AG09309 (cell line): ENCODE data around the gene TRMT112.

Experiments
- DNase-seq: peaks from one replicate; pipeline ENCODE4 v3.0.0-alpha.2; 2010; ENCODE audit warnings: low read depth
- H3K4me3 ChIP-seq: 2 replicates; pipeline ENCODE4 v1.5.1; 2011; ENCODE audit warnings: mild to moderate bottlenecking, low read depth, low read length, moderate library complexity; ENCODE audit not compliant: control insufficient read depth
- TF ChIP-seq, protein P1 (sequence below): IDR thresholded peaks from 2 replicates; pipeline ENCODE4 v1.5.1; 2011; ENCODE audit warnings: mild to moderate bottlenecking, low read depth, low read length, inconsistent platforms; ENCODE audit not compliant: insufficient read depth, control insufficient read depth; ENCODE audit errors: missing control alignments

Gene TRMT112

DNA sequence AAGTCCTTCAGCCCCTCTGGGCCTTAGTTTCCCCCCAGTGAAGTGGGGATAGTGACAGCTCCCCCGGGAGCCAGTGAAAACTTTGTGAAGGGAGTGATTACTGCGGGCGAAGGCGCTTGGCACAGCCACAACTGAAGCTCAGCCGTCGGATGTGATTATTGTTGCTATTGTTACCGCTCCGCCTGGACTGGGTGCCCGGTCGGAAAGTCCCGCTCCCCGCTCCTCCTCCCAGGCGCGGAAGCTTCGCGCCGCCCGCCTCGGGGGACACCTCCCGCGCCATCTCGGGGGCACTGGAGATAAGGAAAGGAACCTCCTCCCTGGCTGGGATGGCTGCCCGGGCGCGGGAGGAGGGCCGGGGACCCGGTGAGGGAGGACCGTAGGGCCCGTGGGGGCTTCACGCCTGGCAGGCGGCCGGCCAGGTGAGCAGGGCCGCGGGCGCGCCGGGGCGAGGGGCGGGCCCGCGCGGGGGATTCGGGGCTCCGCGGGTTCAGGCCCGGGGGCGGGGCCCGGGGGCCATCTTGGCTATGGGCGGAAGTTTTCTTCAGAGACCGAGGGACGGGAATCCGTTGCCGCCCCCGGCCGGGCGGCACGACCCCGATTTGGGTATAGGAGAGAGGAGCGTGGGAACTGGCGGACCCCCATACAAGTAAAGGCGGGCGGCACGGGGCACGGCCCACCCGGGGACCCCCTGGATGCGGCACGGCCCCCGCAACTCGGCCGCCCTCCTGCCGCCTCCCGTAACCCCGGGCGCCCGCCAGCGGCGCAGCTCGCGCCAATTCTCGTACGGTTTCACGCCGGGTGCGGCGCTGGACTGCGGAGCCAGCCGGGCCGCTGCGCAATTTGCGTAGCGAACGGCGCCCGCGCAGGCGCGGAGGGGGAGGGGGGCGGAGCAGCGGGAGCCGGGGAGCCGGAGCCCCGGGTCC, 32.1 kb downstream of the TRMT112 start, which contains the start of gene GPR137:
Gene GPR137, plus strand, starts transcription at position 887 of the 923 bp plus-strand sequence. CDS start 677 bp downstream, outside the sequence.
- peak within 1 kb of the TSS; percentile 80 for H3K4me3 ChIP-seq
- DNase-seq, result no peak
- TF ChIP-seq, protein P1, sequence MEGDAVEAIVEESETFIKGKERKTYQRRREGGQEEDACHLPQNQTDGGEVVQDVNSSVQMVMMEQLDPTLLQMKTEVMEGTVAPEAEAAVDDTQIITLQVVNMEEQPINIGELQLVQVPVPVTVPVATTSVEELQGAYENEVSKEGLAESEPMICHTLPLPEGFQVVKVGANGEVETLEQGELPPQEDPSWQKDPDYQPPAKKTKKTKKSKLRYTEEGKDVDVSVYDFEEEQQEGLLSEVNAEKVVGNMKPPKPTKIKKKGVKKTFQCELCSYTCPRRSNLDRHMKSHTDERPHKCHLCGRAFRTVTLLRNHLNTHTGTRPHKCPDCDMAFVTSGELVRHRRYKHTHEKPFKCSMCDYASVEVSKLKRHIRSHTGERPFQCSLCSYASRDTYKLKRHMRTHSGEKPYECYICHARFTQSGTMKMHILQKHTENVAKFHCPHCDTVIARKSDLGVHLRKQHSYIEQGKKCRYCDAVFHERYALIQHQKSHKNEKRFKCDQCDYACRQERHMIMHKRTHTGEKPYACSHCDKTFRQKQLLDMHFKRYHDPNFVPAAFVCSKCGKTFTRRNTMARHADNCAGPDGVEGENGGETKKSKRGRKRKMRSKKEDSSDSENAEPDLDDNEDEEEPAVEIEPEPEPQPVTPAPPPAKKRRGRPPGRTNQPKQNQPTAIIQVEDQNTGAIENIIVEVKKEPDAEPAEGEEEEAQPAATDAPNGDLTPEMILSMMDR, result no peak

DNA sequence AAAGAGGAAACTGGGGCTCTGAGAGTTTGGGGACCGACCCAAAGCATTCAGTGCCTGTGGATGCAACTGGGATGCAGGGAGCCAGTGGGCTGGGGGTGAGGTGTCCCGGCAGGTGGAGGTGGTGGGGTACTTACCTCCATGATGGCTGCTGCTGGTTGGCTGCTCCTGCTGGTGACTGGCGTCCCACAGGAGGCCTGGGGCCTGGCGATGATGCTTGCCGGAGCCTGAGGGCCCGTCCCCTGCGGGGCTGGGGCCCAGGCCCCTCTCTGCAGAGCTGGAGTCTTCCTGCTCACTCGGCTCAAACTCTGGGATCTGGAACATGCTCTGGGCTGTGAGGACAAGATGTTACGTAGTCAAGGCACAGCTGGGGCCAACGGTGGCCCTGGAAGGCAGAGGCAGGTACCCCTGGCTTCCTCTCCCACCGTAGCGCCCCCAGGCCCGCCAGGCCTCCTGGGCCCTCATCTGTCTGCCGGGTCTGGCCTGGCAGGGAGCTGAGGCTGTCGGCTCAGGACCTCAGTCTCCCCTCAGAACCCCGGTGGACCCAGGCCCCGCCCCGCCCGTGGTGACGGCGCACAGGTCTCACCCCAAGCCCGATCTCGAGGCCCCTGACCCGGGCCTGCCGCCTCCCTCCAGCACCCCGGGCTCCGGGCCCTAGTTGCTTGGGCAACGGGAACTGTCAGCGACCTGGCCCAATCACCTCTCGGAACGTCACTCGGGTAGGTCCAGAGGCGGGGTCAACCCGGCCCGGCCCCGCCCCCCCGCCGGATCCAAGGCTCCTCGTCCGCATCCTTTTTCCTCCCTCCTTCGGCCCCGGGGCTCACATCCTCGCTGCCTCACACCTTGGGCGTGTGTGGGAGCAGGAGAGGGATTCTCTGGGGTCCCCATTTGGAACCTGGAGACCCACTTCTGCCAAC, 33.1 kb downstream of the TRMT112 start, which contains the start of gene BAD:
Gene BAD, minus strand, starts transcription at position 618 of the 914 bp plus-strand sequence. Its CDS starts 297 bp downstream, at position 321.
- TF ChIP-seq, protein P1, result no peak
- peak within 1 kb of the TSS; percentile 80 for H3K4me3 ChIP-seq
- no peak for DNase-seq

DNA sequence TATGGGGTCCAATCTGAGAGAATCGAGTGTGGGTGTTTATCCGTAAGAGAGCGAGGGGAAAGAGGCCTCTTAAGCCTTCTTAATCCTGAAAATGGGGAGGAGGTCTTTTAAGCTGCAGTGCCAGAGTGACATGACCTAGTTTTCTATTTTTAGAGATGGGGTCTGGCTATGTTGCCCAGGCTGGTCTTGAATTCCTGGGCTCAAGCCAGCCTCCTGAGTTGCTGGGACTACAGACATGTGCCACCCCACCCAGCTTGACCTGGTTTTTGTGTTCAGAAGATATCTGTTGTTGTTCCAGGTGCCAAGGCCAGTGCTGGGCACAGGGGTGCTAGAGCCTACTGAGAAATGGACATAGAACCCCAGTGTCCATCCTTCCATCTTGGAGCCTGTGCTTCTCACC, 34.3 kb downstream of the TRMT112 start:
- no peak for DNase-seq
- TF ChIP-seq, protein P1, result no peak
- no peak overlapping the region for H3K4me3 ChIP-seq

DNA sequence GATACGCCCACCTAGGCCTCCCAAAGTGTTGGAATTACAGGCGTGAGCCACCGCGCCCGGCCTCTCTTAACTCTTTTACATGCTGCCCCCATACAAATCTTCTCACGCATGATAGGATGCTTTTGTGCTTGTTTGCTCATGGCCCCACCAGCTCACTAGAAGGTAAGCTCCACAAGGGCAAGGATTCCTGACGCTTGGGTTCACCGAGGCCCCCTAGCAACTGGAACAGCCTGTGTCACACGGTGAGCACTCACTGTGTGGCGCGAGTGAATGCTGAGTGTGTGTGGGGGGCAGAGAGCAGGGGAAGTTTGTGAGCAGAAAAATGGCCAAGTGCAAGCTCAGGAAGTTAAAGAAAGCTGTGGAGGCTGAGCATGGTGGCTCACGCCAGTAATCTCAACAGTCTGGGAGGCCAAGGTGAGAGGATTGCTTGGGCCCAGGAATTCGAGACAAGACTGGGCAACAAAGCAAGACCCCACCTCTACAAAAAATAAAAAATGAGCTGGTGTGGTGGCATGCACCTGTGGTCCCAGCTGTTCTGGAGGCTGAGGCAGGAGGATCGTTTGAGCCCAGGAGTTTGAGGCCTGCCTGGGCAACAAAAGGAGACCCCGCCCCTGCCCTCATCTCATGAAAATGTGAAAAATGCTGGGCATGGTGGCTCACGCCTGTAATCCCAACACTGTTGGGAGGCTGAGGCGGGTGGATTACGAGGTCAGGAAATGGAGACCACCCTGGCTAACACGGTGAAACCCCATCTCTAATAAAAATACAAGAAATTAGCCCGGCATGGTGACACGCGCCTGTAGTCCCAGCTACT, 35.2 kb downstream of the TRMT112 start:
- no peak overlapping the region for H3K4me3 ChIP-seq
- TF ChIP-seq, protein P1, result no peak
- DNase-seq, result no peak

DNA sequence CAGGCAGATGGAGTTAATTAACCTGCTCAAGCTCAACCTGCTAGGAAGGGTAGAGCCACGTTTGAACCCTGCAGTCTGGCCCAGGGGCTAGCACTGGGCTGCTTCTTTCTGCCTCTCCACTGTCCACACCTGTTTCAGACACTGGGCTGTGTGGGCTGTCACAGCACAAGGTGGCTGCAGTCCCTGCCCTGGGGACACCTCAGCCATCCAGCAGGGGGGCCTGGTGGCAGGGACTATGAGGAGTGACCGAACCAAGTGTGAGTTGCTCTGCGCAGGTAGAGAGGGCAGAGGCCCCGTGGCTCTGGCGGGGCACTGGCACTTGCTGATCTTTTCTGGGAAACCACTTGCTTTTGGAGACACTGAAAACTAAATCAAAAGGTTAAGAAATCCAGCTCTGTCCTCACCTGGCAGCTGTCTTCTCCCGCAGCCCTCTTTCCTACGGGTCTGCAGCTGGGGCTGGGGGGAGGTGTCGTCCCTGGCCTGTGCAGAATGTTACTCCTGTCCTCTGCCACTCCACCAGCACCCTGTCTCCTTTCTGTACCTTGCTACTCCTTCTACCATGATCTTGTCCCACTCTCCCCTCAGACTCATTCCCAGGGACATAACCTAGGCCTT, 38.7 kb downstream of the TRMT112 start:
- H3K4me3 ChIP-seq, result no peak overlapping the region
- DNase-seq, result no peak
- TF ChIP-seq, protein P1, result no peak
